AG09309 (cell line): ENCODE results near the gene PEX16.

Source experiments
- DNase-seq: peaks from one replicate; pipeline ENCODE4 v3.0.0-alpha.2; 2010; ENCODE audit warnings: low read depth
- H3K4me3 ChIP-seq: 2 replicates; pipeline ENCODE4 v1.5.1; 2011; ENCODE audit warnings: mild to moderate bottlenecking, low read depth, low read length, moderate library complexity; ENCODE audit not compliant: control insufficient read depth
- CTCF ChIP-seq: IDR thresholded peaks from 2 replicates; pipeline ENCODE4 v1.5.1; 2011; ENCODE audit warnings: mild to moderate bottlenecking, low read depth, low read length, inconsistent platforms; ENCODE audit not compliant: insufficient read depth, control insufficient read depth; ENCODE audit errors: missing control alignments

PEX16 gene

GRCh38 chr11:45917623-45918330 is at the start of gene PEX16:
PEX16 (minus strand) TSS chr11:45917877; CDS start chr11:45917811, 66 bp downstream.
- peak; percentile 99 for DNase-seq
- TF ChIP-seq CTCF = no peak
- peak within 1 kb of the TSS; percentile 90 for H3K4me3 ChIP-seq

GRCh38 chr11:45964911-45965389 is 47.3 kb upstream of the PEX16 start:
- DNase-seq = peak; percentile 40
- TF ChIP-seq CTCF = peak; percentile 88
- no peak overlapping the region for H3K4me3 ChIP-seq

GRCh38 chr11:45961751-45962240 is 44.1 kb upstream of the PEX16 start:
- TF ChIP-seq CTCF = no peak
- DNase-seq = no peak
- H3K4me3 ChIP-seq = no peak overlapping the region

- H3K4me3 ChIP-seq = no peak overlapping the region
- DNase-seq = no peak
- no peak for TF ChIP-seq CTCF
These were observed 42.9 kb upstream of the PEX16 start for GRCh38 chr11:45960387-45961095.

- DNase-seq = peak; percentile 44
- no peak for TF ChIP-seq CTCF
- H3K4me3 ChIP-seq = no peak overlapping the region
These were observed 42.2 kb upstream of the PEX16 start for GRCh38 chr11:45959851-45960250.

GRCh38 chr11:45949992-45950407 is 32.3 kb upstream of the PEX16 start:
- TF ChIP-seq CTCF = no peak
- no peak overlapping the region for H3K4me3 ChIP-seq
- no peak for DNase-seq
